CD14-positive monocyte (primary cell): ENCODE results near the gene GSTO2. TPM values are rescaled to one million over a fixed set of nuclear protein-coding genes. Genes with fewer than 3 reads are reported as not detected.

ENCODE experiments used
- DNase-seq, 3 donors: peaks; one replicate each; pipeline ENCODE4 v3.0.0-alpha.2; 2011 to 2022
- H2AFZ ChIP-seq: 2 replicates; pipeline ENCODE4 v1.6.0; 2012; ENCODE audit warnings: mild to moderate bottlenecking, low read depth, low read length, inconsistent platforms; ENCODE audit not compliant: insufficient read depth, poor library complexity, severe bottlenecking
- H3K27ac ChIP-seq, 2 donors: 1 replicate in 1 of 2; 2 replicates in 1 of 2; pipeline ENCODE4 v1.5.1; 2012 to 2013; ENCODE audit warnings: low read length in 2 of 2, control low read depth in 1 of 2, inconsistent platforms in 1 of 2, low read depth in 1 of 2, mild to moderate bottlenecking in 1 of 2
- H3K27me3 ChIP-seq, 2 donors: one replicate each; pipeline versions ENCODE4 v1.6.0 to v1.6.1; 2011 to 2013; ENCODE audit warnings: low read length in 2 of 2; ENCODE audit not compliant: control insufficient read depth in 2 of 2, insufficient read depth in 2 of 2
- H3K36me3 ChIP-seq, 2 donors: replicated peaks in 1 of 2; 1 replicate in 1 of 2; 2 replicates in 1 of 2; pipeline versions ENCODE4 v1.5.1 to v1.6.1; 2012 to 2013; ENCODE audit warnings: low read length in 2 of 2, control low read depth in 1 of 2, inconsistent platforms in 1 of 2, mild to moderate bottlenecking in 1 of 2; ENCODE audit not compliant: insufficient read depth in 2 of 2, control insufficient read depth in 1 of 2
- H3K4me1 ChIP-seq, 2 donors: 1 replicate in 1 of 2; 2 replicates in 1 of 2; pipeline versions ENCODE4 v1.5.1 to v1.6.1; 2012 to 2013; ENCODE audit warnings: low read length in 2 of 2, control low read depth in 1 of 2, inconsistent platforms in 1 of 2, mild to moderate bottlenecking in 1 of 2, moderate library complexity in 1 of 2; ENCODE audit not compliant: insufficient read depth in 2 of 2, control insufficient read depth in 1 of 2
- H3K4me2 ChIP-seq: replicated peaks from 2 replicates; pipeline ENCODE3; 2012; ENCODE audit warnings: low read length, moderate library complexity, mild to moderate bottlenecking; ENCODE audit not compliant: poor library complexity, severe bottlenecking; ENCODE audit errors: extremely low read depth
- H3K4me3 ChIP-seq, 3 experiments: fragments of 200-600 bp in 1 of 3; sonication (generic) in 1 of 3; replicated peaks in 1 of 3; 1 replicate in 2 of 3; 2 replicates in 1 of 3; pipeline ENCODE4 v1.5.1; 2011 to 2013; ENCODE audit warnings: low read length in 3 of 3, mild to moderate bottlenecking in 3 of 3, control low read depth in 2 of 3, low read depth in 2 of 3, inconsistent platforms in 1 of 3, moderate library complexity in 1 of 3
- H3K79me2 ChIP-seq: 2 replicates; pipeline ENCODE4 v1.6.0; 2012; ENCODE audit warnings: mild to moderate bottlenecking, control low read depth, inconsistent platforms, low read length, moderate library complexity; ENCODE audit not compliant: insufficient read depth
- H3K9ac ChIP-seq: 2 replicates; pipeline ENCODE4 v1.6.0; 2017; ENCODE audit warnings: low read length, mild to moderate bottlenecking; ENCODE audit not compliant: insufficient read depth, poor library complexity, severe bottlenecking
- H3K9me3 ChIP-seq, 2 donors: replicated peaks in 1 of 2; 1 replicate in 1 of 2; 2 replicates in 1 of 2; pipeline versions ENCODE4 v1.5.1 to v1.6.1; 2012 to 2013; ENCODE audit warnings: low read length in 2 of 2, control low read depth in 1 of 2; ENCODE audit not compliant: control insufficient read depth in 1 of 2, insufficient read depth in 1 of 2
- H4K20me1 ChIP-seq: 2 replicates; pipeline ENCODE4 v1.6.0; 2012; ENCODE audit warnings: mild to moderate bottlenecking, low read length, control low read depth, moderate library complexity; ENCODE audit not compliant: insufficient read depth
- H3K27ac Mint-ChIP-seq, 7 donors: one replicate each; pipeline ENCODE4 v1.8.0; 2020; ENCODE audit warnings: mild to moderate bottlenecking in 7 of 7, mixed read lengths in 7 of 7, moderate library complexity in 6 of 7, inconsistent platforms in 2 of 7
- H3K27me3 Mint-ChIP-seq, 3 donors: one replicate each; pipeline ENCODE4 v1.8.0; 2021 to 2022; ENCODE audit warnings: low read depth in 3 of 3, mild to moderate bottlenecking in 3 of 3, mixed read lengths in 3 of 3, moderate library complexity in 3 of 3, inconsistent platforms in 1 of 3
- H3K36me3 Mint-ChIP-seq, 2 donors: one replicate each; pipeline ENCODE4 v1.8.0; 2020; ENCODE audit warnings: mixed read lengths in 2 of 2, inconsistent platforms in 1 of 2, mild to moderate bottlenecking in 1 of 2
- H3K4me1 Mint-ChIP-seq: one replicate; pipeline ENCODE4 v1.8.0; 2020; ENCODE audit warnings: mild to moderate bottlenecking, mixed read lengths
- H3K4me3 Mint-ChIP-seq, 2 donors: one replicate each; pipeline ENCODE4 v1.8.0; 2020; ENCODE audit warnings: mild to moderate bottlenecking in 2 of 2, mixed read lengths in 2 of 2, moderate library complexity in 1 of 2
- H3K9me3 Mint-ChIP-seq, 7 donors: one replicate each; pipeline ENCODE4 v1.8.0; 2020 to 2022; ENCODE audit warnings: mixed read lengths in 7 of 7, mild to moderate bottlenecking in 6 of 7, moderate library complexity in 6 of 7, inconsistent platforms in 2 of 7
- CTCF ChIP-seq: fragments of 200-600 bp; IDR thresholded peaks from one replicate; pipeline ENCODE4 v1.8.0; 2022; ENCODE audit warnings: antibody characterized with exemption, mild to moderate bottlenecking
- WGBS: methylation state at CpG from one replicate; pipeline ENCODE4 v1.1.5; 2013; ENCODE audit warnings: missing lambda C conversion rate; ENCODE audit not compliant: insufficient coverage; 5-methylcytosine and 5-hydroxymethylcytosine counted together
- intact Hi-C, 2 donors: fragments of 100-400 bp; cut with micrococcal nuclease; formaldehyde crosslinking; loops; one replicate each; pipeline versions ENCODE4 v1.15.0 to v1.15.1; 2023
- polyA plus RNA-seq, 3 donors: library from polyadenylated mRNA; depleted of rRNA in 1 of 3; unstranded in 2 of 3; stranded (reverse) in 1 of 3; fragments of 300-500 nt in 2 of 3; fragments of >200 nt in 1 of 3; fragmentation: Illumina TruSeq in 2 of 3; gene quantifications; 1 replicate in 2 of 3; 2 replicates in 1 of 3; pipeline ENCODE4 v1.2.3, GENCODE V29; 2012 to 2021

The GSTO2 gene
- polyA plus RNA-seq, 3 donors: 0.16 to 0.26 TPM; not detected in 1

GRCh38 chr10:104276192-104276591 is 7.2 kb downstream of the GSTO2 start:
- H3K4me3 ChIP-seq: no peak overlapping the region
- no peaks in the 10 kb centered on the region for H4K20me1 ChIP-seq
- H3K27ac ChIP-seq: no peak overlapping the region
- WGBS: 100% methylated on average over 1 of the region's 1 CpG
- H3K9ac ChIP-seq: no peak overlapping the region
- no peaks in the 10 kb centered on the region for H3K36me3 ChIP-seq
- no peak overlapping the region for H3K4me2 ChIP-seq
- Mint-ChIP-seq H3K36me3 (no peaks in the 10 kb centered on the region), H3K27ac (no peak overlapping the region), H3K27me3 (peaks cover 13 to 21% (median 17%) of the 10 kb centered on the region in 3 donors), H3K4me1 (peaks cover 16% of the 10 kb centered on the region), H3K9me3 (no peaks in the 10 kb centered on the region), H3K4me3 (no peak overlapping the region)
- no peak for TF ChIP-seq CTCF
- DNase-seq: no peak
- peaks cover 0 to 13% of the 10 kb centered on the region in 2 donors for H3K27me3 ChIP-seq
- peaks cover 7% of the 10 kb centered on the region in 2 donors for H3K4me1 ChIP-seq
- no peaks in the 10 kb centered on the region for H3K9me3 ChIP-seq
- no peaks in the 10 kb centered on the region for H3K79me2 ChIP-seq
- intact Hi-C loops: no loop called here
- no peak overlapping the region for H2AFZ ChIP-seq

GRCh38 chr10:104277785-104278184 is 8.8 kb downstream of the GSTO2 start:
- no peak overlapping the region for H3K27ac ChIP-seq
- no peaks in the 10 kb centered on the region for H4K20me1 ChIP-seq
- H3K36me3 Mint-ChIP-seq: no peaks in the 10 kb centered on the region
- no peak overlapping the region for H3K4me3 Mint-ChIP-seq
- H3K4me2 ChIP-seq: no peak overlapping the region
- H3K9me3 Mint-ChIP-seq: no peaks in the 10 kb centered on the region
- H3K9ac ChIP-seq: no peak overlapping the region
- no peak overlapping the region for H3K4me3 ChIP-seq
- peaks cover 7% of the 10 kb centered on the region in 2 donors for H3K4me1 ChIP-seq
- no peak for TF ChIP-seq CTCF
- intact Hi-C loops: no loop called here
- no peaks in the 10 kb centered on the region for H3K9me3 ChIP-seq
- H3K27me3 ChIP-seq: peaks cover 0 to 13% of the 10 kb centered on the region in 2 donors
- no peak for DNase-seq
- H3K79me2 ChIP-seq: no peaks in the 10 kb centered on the region
- H2AFZ ChIP-seq: no peak overlapping the region
- H3K27ac Mint-ChIP-seq: no peak overlapping the region
- peaks cover 16% of the 10 kb centered on the region for H3K4me1 Mint-ChIP-seq
- WGBS: no CpG with 5 or more reads among the region's 2 CpGs
- H3K36me3 ChIP-seq: no peaks in the 10 kb centered on the region
- H3K27me3 Mint-ChIP-seq: peaks cover 13 to 21% (median 19%) of the 10 kb centered on the region in 3 donors
